Stimulated activated memory B cell treated with anti-CD40 and anti-IgM and Interleukin-4, amounts not matched to agents 10 μg/mL and 1 μg/mL and 100 μg/mL, for 72 hours (primary cell): ENCODE data around the gene SHE.

ENCODE experiments used
- ATAC-seq: fragments of 150-1000 bp; cut with Tn5 transposase; 2 replicates; pipeline ENCODE4 v1.10.0; 2021
- H3K27ac Mint-ChIP-seq: one replicate; pipeline ENCODE4 v1.8.0; 2022; ENCODE audit warnings: mild to moderate bottlenecking, mixed read lengths
- H3K27me3 Mint-ChIP-seq: one replicate; pipeline ENCODE4 v1.8.0; 2022; ENCODE audit warnings: mixed read lengths
- H3K36me3 Mint-ChIP-seq: one replicate; pipeline ENCODE4 v1.8.0; 2022; ENCODE audit warnings: mixed read lengths
- H3K4me1 Mint-ChIP-seq: one replicate; pipeline ENCODE4 v1.8.0; 2022; ENCODE audit warnings: mixed read lengths
- H3K4me3 Mint-ChIP-seq: one replicate; pipeline ENCODE4 v1.8.0; 2022; ENCODE audit warnings: mild to moderate bottlenecking, moderate library complexity, mixed read lengths
- H3K9me3 Mint-ChIP-seq: one replicate; pipeline ENCODE4 v1.8.0; 2022; ENCODE audit warnings: mixed read lengths

Gene SHE

GRCh38 chr1:154453161-154453560 lies 49.1 kb downstream of the SHE start:
- Mint-ChIP-seq H3K27me3 (no peaks in the 10 kb centered on the region), H3K36me3 (peaks cover 53% of the 10 kb centered on the region), H3K27ac (no peak overlapping the region), H3K4me1 (peaks cover 16% of the 10 kb centered on the region), H3K9me3 (no peaks in the 10 kb centered on the region), H3K4me3 (no peak overlapping the region)
- ATAC-seq, result no peak

DNA sequence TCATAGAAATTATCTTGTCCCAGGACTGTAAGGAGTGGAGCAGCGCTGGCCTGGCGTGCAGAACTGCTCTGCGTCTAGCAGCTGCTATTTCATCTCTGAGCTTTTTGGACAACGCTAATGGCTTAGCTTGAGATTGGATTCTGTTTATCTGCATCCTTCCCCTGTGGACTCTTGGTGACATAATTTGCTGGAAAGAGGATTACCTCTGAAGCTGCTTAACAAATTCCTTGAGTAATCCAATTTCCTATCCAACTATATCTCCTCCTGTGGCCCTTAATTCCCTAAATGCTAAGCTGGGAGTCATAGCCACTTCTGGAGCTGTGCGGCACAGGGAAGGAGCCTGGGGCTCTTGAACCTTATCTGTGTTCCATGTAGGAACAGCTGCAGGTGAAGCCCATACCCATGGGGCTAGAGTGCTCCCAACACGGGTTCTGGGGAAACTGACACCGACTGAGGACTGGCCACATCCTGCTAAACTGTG lies 53.8 kb downstream of the SHE start:
- no peak overlapping the region for H3K27ac Mint-ChIP-seq
- no peaks in the 10 kb centered on the region for H3K9me3 Mint-ChIP-seq
- peaks cover 9% of the 10 kb centered on the region for H3K4me1 Mint-ChIP-seq
- no peaks in the 10 kb centered on the region for H3K27me3 Mint-ChIP-seq
- peaks cover 47% of the 10 kb centered on the region for H3K36me3 Mint-ChIP-seq
- no peak for ATAC-seq
- H3K4me3 Mint-ChIP-seq, result no peak overlapping the region

DNA sequence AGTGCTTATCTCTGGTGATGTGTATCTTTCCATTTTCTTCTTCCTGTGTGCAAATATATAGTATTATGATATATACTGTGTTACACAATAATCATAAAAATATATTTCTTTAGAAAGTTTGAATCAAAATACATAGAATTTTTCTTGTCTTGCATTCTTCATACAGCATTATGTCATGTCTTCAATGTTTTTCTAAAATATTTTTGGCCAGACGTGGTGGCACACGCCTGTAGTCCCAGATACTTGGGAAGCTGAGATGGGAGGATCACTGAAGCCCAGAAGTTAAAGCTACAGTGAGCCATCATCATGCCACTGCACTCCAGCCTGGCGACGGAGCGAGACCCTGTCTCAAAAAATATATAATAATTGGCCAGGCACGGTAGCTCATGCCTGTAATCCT lies 55.4 kb downstream of the SHE start:
- no peak for ATAC-seq
- H3K27ac Mint-ChIP-seq, result no peak overlapping the region

GRCh38 chr1:154446292-154446691 lies 55.9 kb downstream of the SHE start:
- ATAC-seq, result no peak
- H3K27ac Mint-ChIP-seq, result no peak overlapping the region
- peaks cover 33% of the 10 kb centered on the region for H3K36me3 Mint-ChIP-seq
- H3K9me3 Mint-ChIP-seq, result no peaks in the 10 kb centered on the region
- H3K4me3 Mint-ChIP-seq, result no peak overlapping the region
- no peaks in the 10 kb centered on the region for H3K27me3 Mint-ChIP-seq
- peaks cover 17% of the 10 kb centered on the region for H3K4me1 Mint-ChIP-seq

More for the DNA sequence above, 55.4 kb downstream of the SHE start:
- no peaks in the 10 kb centered on the region for H3K9me3 Mint-ChIP-seq
- H3K4me3 Mint-ChIP-seq, result no peak overlapping the region
- peaks cover 12% of the 10 kb centered on the region for H3K4me1 Mint-ChIP-seq
- H3K36me3 Mint-ChIP-seq, result peaks cover 36% of the 10 kb centered on the region
- H3K27me3 Mint-ChIP-seq, result no peaks in the 10 kb centered on the region

DNA sequence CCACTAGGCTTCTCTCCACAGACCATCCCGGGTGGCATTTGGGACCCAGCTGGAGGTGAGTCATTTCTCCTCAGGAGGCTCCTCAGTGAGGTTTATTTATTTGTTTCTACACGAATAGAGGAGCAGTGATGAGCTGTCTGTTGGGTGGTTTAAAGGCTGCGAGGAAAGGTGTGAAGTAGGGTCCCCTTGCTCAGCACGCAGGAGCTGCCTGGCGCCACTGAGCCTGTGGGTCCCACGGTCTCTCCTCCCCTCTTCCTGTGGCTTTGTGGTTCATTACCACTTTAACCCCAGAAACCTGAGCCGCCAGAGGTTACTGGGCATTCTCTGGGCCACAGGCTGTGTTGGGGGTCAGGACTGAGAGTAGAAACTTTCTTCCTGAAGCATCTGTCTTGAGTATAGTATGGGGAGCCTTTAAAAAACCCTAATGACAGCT lies 57.2 kb downstream of the SHE start:
- Mint-ChIP-seq H3K36me3 (peaks cover 27% of the 10 kb centered on the region), H3K9me3 (no peaks in the 10 kb centered on the region), H3K27ac (no peak overlapping the region), H3K4me1 (peaks cover 29% of the 10 kb centered on the region), H3K4me3 (no peak overlapping the region), H3K27me3 (no peaks in the 10 kb centered on the region)
- peak; percentile 39 for ATAC-seq

- Mint-ChIP-seq H3K4me3 (no peak overlapping the region), H3K36me3 (peaks cover 19% of the 10 kb centered on the region), H3K4me1 (peaks cover 43% of the 10 kb centered on the region), H3K9me3 (no peaks in the 10 kb centered on the region), H3K27ac (no peak overlapping the region), H3K27me3 (no peaks in the 10 kb centered on the region)
- ATAC-seq, result no peak
Observed at GRCh38 chr1:154443274-154444013, 58.8 kb downstream of the SHE start.

DNA sequence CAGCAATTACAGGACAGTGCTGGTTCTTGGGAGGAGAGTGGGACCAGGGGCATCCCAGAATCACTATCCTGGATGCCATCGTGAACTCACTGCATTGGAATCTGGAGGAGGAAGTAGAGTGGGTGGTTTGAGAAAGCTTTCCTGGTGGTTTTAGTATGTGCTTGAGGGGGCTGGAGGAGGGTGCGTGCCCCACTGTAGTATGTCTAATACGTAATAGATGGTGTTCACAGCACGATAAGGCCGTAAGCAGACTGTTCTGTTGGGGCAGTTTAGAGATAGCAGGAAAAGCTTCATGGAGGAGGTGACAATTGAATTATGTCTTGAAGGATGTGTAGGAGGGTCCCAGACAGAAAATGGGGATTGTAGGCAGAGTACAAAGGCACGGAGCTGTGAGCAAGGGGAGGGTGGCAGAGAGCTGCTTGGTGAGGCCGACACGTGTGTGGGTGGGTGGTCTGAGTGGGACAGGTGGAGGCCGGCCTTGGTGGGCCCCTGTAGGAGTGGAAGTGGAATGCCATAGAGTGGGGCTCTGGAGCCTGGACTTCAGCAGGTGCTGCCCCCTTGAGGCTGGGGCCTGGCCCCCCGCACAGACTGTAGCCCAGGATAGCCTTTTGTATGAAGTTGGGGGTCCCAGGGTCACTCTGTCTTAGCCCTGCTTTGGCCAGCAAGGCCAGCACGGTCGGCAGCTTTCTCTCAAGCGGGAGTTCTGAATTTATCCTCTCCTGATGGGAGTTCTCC lies 60.0 kb downstream of the SHE start:
- Mint-ChIP-seq H3K9me3 (no peaks in the 10 kb centered on the region), H3K27ac (peak overlapping the region; percentile 88), H3K4me1 (peaks cover 43% of the 10 kb centered on the region), H3K4me3 (no peak overlapping the region), H3K27me3 (no peaks in the 10 kb centered on the region), H3K36me3 (peaks cover 19% of the 10 kb centered on the region)
- no peak for ATAC-seq

DNA sequence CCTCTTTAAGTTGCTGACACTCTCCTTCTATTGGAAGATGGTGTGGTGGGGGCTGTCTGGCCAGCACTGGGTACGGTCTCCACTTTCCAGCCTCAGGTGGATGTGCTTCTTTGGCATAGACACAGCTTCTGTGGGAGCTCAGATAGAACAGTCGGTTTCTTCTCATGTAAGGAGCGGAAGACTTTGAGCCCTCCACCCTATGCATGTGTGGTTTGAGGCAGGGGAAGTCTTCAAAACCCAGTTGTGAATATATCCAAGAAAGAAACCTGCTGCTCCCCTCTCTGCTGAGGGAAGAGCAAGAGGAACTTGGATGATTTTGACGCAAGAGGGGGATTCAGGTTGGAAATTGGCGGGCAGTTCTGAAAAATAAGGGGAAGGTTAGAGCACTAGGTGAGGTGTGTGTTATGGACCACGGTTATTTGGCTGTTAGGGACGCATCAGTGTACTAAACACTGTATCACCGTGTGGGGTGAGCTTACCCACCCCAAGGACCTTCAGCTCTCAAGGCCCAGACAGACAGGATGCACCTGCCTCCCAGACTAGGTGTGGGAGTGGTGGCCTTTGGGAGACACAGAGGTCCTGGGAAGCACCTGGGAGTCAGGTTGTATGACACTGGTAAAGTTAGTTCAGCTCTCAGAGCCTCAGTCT lies 60.8 kb downstream of the SHE start:
- Mint-ChIP-seq H3K27me3 (no peaks in the 10 kb centered on the region), H3K36me3 (peaks cover 23% of the 10 kb centered on the region), H3K27ac (peak overlapping the region; percentile 88), H3K4me3 (no peak overlapping the region), H3K9me3 (no peaks in the 10 kb centered on the region), H3K4me1 (peaks cover 43% of the 10 kb centered on the region)
- no peak for ATAC-seq

DNA sequence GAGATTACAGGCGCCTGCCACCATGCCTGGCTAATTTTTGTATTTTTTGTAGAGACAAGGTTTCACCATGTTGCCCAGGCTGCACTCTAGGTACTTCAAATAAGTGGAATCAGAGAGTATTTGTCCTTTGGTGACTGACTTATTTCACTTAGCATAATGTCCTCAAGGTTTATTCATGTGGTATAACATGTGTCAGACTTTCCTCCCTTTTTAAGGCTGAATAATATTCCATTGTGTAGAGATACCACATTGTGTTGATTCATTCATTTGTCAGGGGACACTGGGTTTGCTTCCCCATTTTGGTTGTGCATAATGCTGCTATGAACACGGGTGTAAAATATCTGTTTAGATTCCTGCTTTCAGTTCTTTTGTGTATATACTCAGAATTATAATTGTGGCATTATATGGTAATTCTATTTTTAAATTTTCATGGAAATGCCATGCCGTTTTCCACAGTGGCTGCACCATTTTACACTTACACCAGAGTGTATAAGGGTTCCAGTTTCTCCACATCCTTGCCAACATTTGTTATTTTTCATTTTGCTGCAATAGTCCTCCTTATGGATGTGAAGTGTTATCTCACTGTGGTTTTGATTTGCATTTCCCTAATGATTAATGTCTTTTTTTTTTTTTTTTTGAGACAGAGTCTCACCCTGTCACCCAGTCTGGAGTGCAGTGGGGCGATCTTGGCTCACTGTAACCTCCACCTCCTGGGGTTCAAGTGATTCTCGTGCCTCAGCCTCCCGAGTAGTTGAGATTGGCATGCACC lies 62.0 kb downstream of the SHE start:
- Mint-ChIP-seq H3K4me3 (peak overlapping the region; percentile 40), H3K4me1 (peaks cover 41% of the 10 kb centered on the region)
- ATAC-seq, result peak; percentile 69

GRCh38 chr1:154436433-154436832 lies 65.8 kb downstream of the SHE start:
- no peak for ATAC-seq
- Mint-ChIP-seq H3K4me1 (peaks cover 28% of the 10 kb centered on the region), H3K27me3 (no peaks in the 10 kb centered on the region), H3K9me3 (no peaks in the 10 kb centered on the region), H3K36me3 (peaks cover 14% of the 10 kb centered on the region), H3K4me3 (no peak overlapping the region), H3K27ac (no peak overlapping the region)

More for the DNA sequence above, 62.0 kb downstream of the SHE start:
- Mint-ChIP-seq H3K27me3 (no peaks in the 10 kb centered on the region), H3K9me3 (no peaks in the 10 kb centered on the region), H3K27ac (peak overlapping the region; percentile 88), H3K36me3 (peaks cover 19% of the 10 kb centered on the region)

DNA sequence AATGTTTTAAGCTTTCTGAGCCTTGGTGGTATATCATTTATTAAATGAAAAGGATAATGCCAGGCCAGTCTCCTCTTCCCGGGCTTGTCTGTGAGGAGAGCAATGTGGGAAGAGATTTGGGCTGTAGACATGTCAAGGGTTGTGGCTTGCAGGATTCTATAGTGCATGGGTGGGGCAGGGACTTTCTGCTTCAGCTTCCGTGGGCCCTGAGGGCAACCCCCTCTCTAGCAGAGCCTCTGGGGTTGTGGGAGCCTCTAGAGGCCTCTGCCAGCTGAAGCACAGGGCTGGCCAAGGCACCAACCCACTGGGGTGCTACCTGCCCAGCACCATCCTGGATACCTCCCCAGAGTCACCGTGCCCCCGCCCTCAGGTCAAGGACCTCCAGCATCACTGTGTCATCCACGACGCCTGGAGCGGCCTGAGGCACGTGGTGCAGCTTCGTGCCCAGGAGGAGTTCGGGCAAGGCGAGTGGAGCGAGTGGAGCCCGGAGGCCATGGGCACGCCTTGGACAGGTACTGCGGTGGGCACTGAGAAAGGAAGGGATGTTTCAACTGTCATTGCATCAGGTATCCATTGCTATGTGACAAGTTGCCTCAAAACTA lies 66.5 kb downstream of the SHE start:
- no peaks in the 10 kb centered on the region for H3K27me3 Mint-ChIP-seq
- ATAC-seq, result no peak
- no peak overlapping the region for H3K27ac Mint-ChIP-seq
- no peaks in the 10 kb centered on the region for H3K9me3 Mint-ChIP-seq
- H3K4me1 Mint-ChIP-seq, result peaks cover 23% of the 10 kb centered on the region
- H3K4me3 Mint-ChIP-seq, result no peak overlapping the region
- peaks cover 16% of the 10 kb centered on the region for H3K36me3 Mint-ChIP-seq

DNA sequence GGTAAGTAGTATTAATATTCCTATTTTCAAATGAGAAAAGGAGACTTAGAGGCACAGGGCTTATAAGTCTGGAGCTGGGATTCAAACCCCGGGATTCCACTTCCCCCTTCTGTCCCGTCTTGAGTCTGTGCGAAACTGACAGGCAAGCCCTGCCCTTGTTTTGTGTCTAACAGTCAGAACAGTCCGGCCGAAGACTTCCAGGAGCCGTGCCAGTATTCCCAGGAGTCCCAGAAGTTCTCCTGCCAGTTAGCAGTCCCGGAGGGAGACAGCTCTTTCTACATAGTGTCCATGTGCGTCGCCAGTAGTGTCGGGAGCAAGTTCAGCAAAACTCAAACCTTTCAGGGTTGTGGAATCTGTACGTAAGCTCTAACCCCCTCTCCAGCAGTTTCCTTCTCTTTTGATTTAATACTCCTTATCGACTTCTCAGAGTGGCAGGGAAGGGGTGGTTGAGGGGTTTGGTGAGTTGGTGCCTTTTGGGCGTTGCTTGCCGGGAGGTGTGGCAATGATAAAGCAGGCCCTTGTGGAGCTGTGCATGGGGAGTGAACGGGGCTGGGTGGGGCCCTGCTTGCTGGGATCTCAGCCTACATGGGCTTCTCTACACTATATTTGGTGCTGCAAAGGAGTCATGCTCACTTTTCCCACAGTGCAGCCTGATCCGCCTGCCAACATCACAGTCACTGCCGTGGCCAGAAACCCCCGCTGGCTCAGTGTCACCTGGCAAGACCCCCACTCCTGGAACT lies 67.7 kb downstream of the SHE start:
- Mint-ChIP-seq H3K9me3 (no peaks in the 10 kb centered on the region), H3K27me3 (no peaks in the 10 kb centered on the region), H3K4me3 (no peak overlapping the region), H3K27ac (no peak overlapping the region), H3K4me1 (peaks cover 17% of the 10 kb centered on the region), H3K36me3 (peaks cover 23% of the 10 kb centered on the region)
- no peak for ATAC-seq

DNA sequence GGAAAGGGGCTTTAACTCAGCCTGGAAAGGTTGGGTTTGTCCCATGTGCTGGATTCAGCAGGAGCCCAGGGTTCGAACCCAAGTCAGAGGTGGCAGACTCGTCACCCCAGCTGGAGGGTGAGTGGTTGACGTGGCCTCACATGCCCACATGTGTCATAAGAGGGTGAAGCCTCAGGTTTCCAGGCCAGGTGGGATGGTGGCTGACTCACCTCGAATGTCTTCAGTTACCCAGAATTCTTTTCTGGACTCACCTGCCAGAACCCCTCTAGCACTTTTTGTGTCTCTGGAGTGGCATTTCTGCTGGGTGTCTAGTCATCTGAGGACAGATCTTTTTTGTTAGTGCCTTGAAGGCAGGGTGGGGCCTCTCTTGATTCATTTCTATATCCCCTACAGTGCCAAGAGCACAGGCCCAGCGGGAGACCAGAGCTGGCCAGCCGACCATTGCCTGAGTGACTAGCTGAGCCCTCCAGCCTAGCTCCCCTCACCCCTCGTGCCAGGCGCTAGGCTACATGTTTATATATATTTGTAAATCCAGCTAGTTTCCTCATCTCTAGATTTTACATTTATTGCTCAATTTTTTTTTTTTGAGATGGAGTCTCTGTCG lies 68.9 kb downstream of the SHE start:
- Mint-ChIP-seq H3K27me3 (no peaks in the 10 kb centered on the region), H3K4me1 (peaks cover 8% of the 10 kb centered on the region), H3K9me3 (no peaks in the 10 kb centered on the region), H3K27ac (no peak overlapping the region), H3K4me3 (no peak overlapping the region), H3K36me3 (peaks cover 23% of the 10 kb centered on the region)
- no peak for ATAC-seq
